T-helper 17 cell (primary cell): ENCODE measurements around the gene SPTSSA. TPM values are rescaled to one million over a fixed set of nuclear protein-coding genes. Genes with fewer than 3 reads are reported as not detected.
A peak's percentile ranks its signal among the peaks of the same experiment; 100 is the strongest.

Experiments
- ATAC-seq: fragments of 150-1000 bp; cut with Tn5 transposase; 2 replicates; pipeline ENCODE4 v1.10.0; 2021; ENCODE audit warnings: mild to moderate bottlenecking, moderate library complexity
- DNase-seq, 3 donors: peaks; one replicate each; pipeline versions ENCODE4 v3.0.0 to v3.0.0-alpha.2; 2020 to 2021
- H3K9me3 ChIP-seq: one replicate; pipeline ENCODE4 v1.7.0; 2013; ENCODE audit warnings: low read length, mild to moderate bottlenecking; ENCODE audit not compliant: control insufficient read depth, poor library complexity, severe bottlenecking
- H3K27ac Mint-ChIP-seq: one replicate; pipeline ENCODE4 v1.8.0; 2022; ENCODE audit warnings: mild to moderate bottlenecking, moderate library complexity, mixed read lengths
- H3K27me3 Mint-ChIP-seq: one replicate; pipeline ENCODE4 v1.8.0; 2022; ENCODE audit warnings: mixed read lengths
- H3K36me3 Mint-ChIP-seq: one replicate; pipeline ENCODE4 v1.8.0; 2022; ENCODE audit warnings: low read depth, mixed read lengths
- H3K4me1 Mint-ChIP-seq: one replicate; pipeline ENCODE4 v1.8.0; 2022; ENCODE audit warnings: mild to moderate bottlenecking, mixed read lengths
- H3K4me3 Mint-ChIP-seq: one replicate; pipeline ENCODE4 v1.8.0; 2022; ENCODE audit warnings: mild to moderate bottlenecking, moderate library complexity, mixed read lengths
- total RNA-seq, 4 donors: library from RNA in 2 of 4; stranded (reverse) in 2 of 4; gene quantifications; one replicate each; pipeline ENCODE4 v1.2.3 and lab custom pipeline; 2022 to 2026

SPTSSA gene
- total RNA-seq, 2 donors from 2014 or later, result 2.5 to 3.1 TPM

DNA sequence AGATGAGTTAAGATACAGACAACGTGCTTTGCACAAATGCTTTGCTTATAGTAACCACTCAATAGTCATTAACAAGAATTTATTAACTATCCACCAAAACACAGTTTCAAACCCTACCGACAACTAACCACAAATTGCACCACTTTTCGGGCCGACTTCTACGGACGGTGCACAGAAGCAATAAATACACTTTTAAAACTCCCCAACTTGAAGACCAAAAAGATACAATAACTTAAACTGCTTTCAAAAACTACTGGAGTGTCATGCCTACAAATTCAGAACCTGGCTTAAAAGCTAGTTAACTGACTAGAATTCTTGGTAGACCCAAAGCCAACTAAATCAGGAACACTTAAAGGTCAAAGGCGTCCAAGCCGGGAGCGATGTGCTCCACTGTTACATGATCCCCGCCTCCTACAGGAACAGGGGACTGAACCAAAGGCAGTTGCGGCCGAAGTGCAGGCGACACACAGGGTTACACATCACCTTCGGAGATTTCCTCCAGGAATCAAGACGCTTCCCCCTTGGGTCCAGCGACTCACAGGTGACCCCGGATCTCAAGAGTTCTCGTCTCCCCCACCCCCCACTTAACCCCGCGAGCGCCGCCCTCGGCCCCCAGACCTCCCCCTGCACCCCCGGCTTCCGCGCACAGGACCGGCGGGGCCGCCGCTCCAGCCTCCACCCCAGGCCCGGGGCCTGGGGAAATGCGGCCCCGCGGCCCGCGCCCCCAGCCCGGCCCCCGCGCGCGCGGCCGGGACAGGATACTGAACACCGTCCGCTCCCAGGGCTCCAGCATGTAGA lies 507 bp downstream of the SPTSSA start:
- ATAC-seq, result peak; percentile 9
- H3K36me3 Mint-ChIP-seq, result no peaks in the 10 kb centered on the region
- DNase-seq, result peak in 2 of 3 donors; percentile 12 to 13

DNA sequence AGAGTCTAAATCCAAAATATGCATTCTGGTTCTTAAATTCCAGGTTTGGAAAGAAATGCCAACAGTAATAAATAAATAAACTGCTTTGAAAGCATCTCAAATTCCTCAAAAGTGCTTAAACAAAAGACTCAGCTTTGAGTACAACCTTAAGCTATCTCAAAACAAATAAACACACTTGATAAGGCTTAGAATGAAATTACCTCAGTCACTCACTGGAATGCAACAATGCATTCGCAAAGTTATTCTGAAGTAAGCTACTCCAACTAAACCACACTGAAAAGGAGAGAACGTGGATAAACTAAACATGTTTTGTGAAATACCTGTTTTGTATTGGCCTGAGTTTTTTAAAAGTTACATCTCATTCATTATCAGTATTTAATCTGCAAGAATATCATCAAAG lies 1.2 kb downstream of the SPTSSA start:
- H3K4me1 Mint-ChIP-seq, result peaks cover 12% of the 10 kb centered on the region
- no peak for ATAC-seq
- no peaks in the 10 kb centered on the region for H3K27me3 Mint-ChIP-seq
- no peaks in the 10 kb centered on the region for H3K36me3 Mint-ChIP-seq
- peak overlapping the region; percentile 93 for H3K4me3 Mint-ChIP-seq
- peak overlapping the region; percentile 39 for H3K27ac Mint-ChIP-seq
- H3K9me3 ChIP-seq, result no peaks in the 10 kb centered on the region
- no peak for DNase-seq

More for the DNA sequence above, 507 bp downstream of the SPTSSA start:
- H3K9me3 ChIP-seq, result no peaks in the 10 kb centered on the region
- peak overlapping the region; percentile 39 for H3K27ac Mint-ChIP-seq
- peak overlapping the region; percentile 93 for H3K4me3 Mint-ChIP-seq
- no peaks in the 10 kb centered on the region for H3K27me3 Mint-ChIP-seq
- H3K4me1 Mint-ChIP-seq, result peaks cover 12% of the 10 kb centered on the region

DNA sequence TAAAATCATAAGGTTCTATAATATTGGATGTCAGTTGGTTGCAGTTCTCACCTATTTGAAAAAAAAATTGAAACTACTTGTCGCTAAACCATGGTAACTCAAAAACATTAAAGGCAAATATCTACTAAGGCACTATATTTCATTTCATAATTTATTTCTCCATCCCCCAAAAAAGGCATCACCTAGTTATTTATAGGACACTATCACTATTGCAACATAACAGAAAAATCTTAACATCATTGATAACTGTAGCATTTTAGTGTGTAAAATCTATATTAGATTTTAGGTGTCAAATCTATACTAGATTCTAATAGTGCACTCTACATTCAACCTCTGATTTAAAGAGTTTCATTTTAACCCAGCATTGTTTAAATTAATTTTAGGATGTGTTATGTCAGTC lies 1.7 kb downstream of the SPTSSA start:
- H3K27ac Mint-ChIP-seq, result peak overlapping the region; percentile 39
- no peaks in the 10 kb centered on the region for H3K9me3 ChIP-seq
- DNase-seq (no peak), ATAC-seq (no peak)
- peaks cover 12% of the 10 kb centered on the region for H3K4me1 Mint-ChIP-seq
- H3K27me3 Mint-ChIP-seq, result no peaks in the 10 kb centered on the region
- no peak overlapping the region for H3K4me3 Mint-ChIP-seq
- H3K36me3 Mint-ChIP-seq, result no peaks in the 10 kb centered on the region

DNA sequence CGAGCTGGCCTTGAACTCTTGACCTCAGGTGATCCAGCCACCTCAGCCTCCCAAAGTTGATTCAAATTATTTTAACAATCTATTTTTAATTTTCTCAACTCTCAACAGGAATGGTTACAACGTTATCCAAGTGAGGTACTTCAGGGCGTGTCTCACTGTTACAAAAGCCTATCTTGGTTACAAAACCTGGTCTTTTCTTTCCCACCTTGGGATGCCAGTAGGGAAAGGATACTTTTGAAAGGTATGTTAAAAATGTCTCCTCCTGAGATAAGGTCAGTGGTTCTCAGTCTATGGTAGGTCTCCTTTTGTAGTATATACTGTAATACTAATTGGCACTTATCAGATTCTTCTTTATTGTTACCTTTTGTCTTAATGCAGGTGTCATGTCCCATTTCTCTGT lies 4.9 kb downstream of the SPTSSA start:
- Mint-ChIP-seq H3K4me1 (peaks cover 7% of the 10 kb centered on the region), H3K27me3 (no peaks in the 10 kb centered on the region), H3K27ac (no peak overlapping the region), H3K36me3 (no peaks in the 10 kb centered on the region), H3K4me3 (no peak overlapping the region)
- H3K9me3 ChIP-seq, result no peaks in the 10 kb centered on the region
- no peak for DNase-seq
- no peak for ATAC-seq

DNA sequence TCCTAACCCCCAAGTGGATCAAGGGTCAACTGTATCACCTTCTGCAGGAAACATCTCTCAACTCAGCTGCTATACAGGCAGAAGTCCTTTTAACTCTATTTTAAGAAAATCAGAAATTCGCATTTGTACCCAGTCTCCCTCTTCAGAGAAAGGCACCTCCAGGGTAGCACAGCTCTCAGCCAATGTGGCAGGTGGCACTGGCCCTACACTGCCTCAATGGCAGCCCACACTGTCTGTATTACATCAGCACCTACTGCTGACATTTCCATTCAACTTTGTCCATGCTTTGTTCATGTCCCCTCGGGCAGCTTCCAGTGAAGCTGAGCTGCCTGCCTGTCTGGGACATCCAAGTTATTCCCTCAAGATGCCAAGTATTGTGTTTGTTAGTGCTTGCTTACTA lies 8.8 kb downstream of the SPTSSA start:
- DNase-seq (no peak), ATAC-seq (no peak)
- Mint-ChIP-seq H3K4me3 (no peak overlapping the region), H3K27me3 (no peaks in the 10 kb centered on the region), H3K27ac (no peak overlapping the region), H3K4me1 (no peaks in the 10 kb centered on the region), H3K36me3 (no peaks in the 10 kb centered on the region)
- H3K9me3 ChIP-seq, result no peaks in the 10 kb centered on the region

DNA sequence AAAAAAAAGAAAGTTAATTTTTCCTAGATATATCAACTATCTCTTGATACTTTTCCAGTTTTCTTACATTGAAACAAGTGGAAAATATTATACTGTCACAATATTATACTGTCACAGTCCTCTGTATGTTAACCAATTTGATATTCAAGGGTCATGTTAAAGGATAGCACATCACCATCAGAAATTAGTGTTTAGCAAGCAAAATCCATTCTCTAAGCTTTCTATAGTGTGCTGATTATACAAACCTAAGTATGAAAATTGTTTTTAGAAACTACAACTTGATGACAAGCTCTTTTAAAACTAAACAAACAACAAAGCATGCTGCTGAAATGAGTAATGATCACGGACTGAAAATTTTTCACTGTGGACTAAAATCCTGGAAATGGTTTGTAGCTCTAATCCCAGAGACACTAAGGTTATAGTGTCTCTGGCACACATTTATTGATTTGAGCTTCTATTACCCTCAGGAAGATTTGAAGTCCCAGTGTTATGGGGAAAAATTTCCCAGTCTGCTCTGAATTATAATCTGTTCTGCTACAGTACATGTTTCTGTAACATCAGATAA lies 9.7 kb downstream of the SPTSSA start:
- no peak overlapping the region for H3K27ac Mint-ChIP-seq
- DNase-seq (no peak), ATAC-seq (no peak)
- H3K27me3 Mint-ChIP-seq, result no peaks in the 10 kb centered on the region
- H3K9me3 ChIP-seq, result no peaks in the 10 kb centered on the region
- H3K4me3 Mint-ChIP-seq, result no peak overlapping the region
- H3K4me1 Mint-ChIP-seq, result no peaks in the 10 kb centered on the region
- no peaks in the 10 kb centered on the region for H3K36me3 Mint-ChIP-seq

DNA sequence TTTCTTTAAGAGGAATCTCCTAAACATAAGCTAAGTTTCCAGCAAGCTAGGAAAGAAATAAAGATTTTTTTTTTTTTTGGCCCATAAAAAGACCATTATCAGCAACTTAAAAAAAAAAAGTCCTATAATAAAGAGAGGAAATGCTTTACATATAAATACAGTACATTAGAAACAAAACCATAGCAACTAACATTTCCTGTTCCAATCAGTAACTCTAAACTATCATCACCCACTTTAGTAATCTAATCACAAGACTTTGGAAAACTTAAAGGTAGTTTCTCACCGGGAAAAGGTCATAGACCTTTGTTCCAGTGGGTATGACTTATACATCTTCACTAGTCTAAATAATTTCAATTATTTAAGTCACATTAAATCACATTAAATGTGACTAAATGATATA lies 11.1 kb downstream of the SPTSSA start:
- no peak overlapping the region for H3K4me3 Mint-ChIP-seq
- H3K4me1 Mint-ChIP-seq, result no peaks in the 10 kb centered on the region
- no peak overlapping the region for H3K27ac Mint-ChIP-seq
- no peaks in the 10 kb centered on the region for H3K27me3 Mint-ChIP-seq
- H3K36me3 Mint-ChIP-seq, result no peaks in the 10 kb centered on the region
- H3K9me3 ChIP-seq, result no peaks in the 10 kb centered on the region
- no peak for DNase-seq
- ATAC-seq, result no peak

DNA sequence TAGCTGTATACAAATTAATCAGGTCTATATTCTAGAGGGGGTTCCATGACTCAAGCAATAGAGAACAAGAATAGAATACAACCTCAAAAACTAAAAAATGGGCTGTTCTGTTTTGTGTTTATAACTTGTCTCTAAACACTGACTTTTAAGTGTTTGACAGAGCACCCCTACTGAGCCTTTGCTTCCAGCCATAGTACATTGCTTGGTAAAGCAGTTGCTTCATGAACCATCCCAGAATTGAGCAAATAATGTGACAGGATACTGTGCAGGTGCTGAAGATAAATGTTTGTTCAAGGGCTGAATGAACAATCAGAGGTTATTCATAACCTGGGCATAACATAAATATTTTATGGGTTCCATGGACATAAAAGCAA lies 11.5 kb downstream of the SPTSSA start:
- H3K9me3 ChIP-seq, result no peaks in the 10 kb centered on the region
- H3K27ac Mint-ChIP-seq, result no peak overlapping the region
- H3K4me3 Mint-ChIP-seq, result no peak overlapping the region
- H3K4me1 Mint-ChIP-seq, result no peaks in the 10 kb centered on the region
- DNase-seq (no peak), ATAC-seq (no peak)
- no peaks in the 10 kb centered on the region for H3K36me3 Mint-ChIP-seq
- H3K27me3 Mint-ChIP-seq, result no peaks in the 10 kb centered on the region

DNA sequence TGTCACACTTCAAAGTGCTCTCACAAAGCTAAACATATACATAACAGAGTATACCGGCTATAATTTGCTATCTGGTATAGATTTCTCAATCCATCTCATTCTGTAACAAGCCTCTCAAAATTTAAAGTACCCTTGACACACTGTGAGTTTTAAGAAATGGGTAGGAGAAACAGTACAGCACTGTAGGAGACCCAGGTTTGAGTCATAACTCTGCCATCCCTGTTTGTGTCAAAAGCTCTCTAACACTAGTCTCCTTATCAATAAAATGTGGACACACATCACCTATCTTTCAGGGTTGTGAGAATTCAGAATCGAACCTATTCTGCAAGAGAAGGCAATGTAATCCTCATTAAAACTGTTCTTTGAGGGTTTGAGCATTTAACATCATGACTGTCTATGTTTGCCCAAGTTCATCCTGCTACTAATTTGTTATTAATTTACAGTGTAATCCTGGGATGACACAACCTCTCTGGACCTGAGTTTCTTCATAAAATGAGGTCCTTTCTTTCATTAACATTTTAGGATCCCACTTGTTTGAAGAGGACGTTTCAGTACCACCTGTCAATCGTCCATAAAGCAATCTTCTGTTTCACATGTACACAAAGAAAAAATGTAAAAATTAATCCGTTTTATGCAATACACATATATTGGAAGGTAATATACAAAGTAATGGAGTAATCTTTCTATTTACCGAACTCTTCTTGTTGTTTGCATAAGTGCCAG lies 12.1 kb downstream of the SPTSSA start:
- Mint-ChIP-seq H3K27me3 (no peaks in the 10 kb centered on the region), H3K27ac (no peak overlapping the region), H3K4me3 (no peak overlapping the region), H3K4me1 (no peaks in the 10 kb centered on the region), H3K36me3 (no peaks in the 10 kb centered on the region)
- ATAC-seq (no peak), DNase-seq (no peak)
- H3K9me3 ChIP-seq, result no peaks in the 10 kb centered on the region

DNA sequence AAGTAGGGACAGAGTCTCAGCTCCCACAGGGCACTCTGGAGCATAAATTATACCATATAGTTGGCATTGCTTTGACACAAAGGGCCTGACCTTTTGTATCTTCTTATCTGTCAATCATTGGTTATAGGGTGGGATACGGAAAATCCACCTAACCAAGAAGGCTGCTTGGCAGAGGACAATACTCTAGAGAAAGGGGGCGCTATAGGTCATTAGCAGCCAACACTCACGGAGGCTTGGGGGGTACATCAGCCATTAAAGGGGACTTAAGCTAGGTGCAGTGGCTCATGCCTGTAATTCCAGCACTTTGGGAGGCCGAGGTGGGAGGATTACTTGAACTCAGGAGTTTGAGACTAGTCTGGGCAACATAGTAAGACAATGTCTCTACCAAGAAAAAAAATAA lies 22.9 kb downstream of the SPTSSA start:
- ATAC-seq (no peak), DNase-seq (no peak)
- no peak overlapping the region for H3K4me3 Mint-ChIP-seq
- no peaks in the 10 kb centered on the region for H3K9me3 ChIP-seq
- H3K27ac Mint-ChIP-seq, result no peak overlapping the region
- H3K4me1 Mint-ChIP-seq, result peaks cover 4% of the 10 kb centered on the region
- no peaks in the 10 kb centered on the region for H3K27me3 Mint-ChIP-seq
- H3K36me3 Mint-ChIP-seq, result no peaks in the 10 kb centered on the region

DNA sequence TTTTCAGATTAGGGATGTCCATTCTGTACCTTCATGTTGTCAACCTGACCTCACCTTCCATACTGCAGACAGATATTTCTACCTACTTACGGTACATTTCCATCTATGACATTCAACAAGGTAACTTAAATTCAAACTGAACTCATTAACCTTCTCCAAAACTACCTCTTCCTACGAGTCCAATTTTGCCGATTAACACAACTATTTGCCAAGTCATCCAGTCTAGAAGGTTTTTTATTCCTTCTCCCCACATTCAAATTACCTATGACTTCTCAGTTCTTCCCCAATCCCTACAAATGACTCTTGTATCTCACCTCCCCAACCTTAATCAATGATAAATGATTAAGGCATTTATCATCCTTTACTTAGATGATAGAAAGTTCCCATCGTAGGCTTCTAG lies 23.6 kb downstream of the SPTSSA start:
- Mint-ChIP-seq H3K27ac (no peak overlapping the region), H3K4me1 (peaks cover 4% of the 10 kb centered on the region), H3K4me3 (no peak overlapping the region), H3K27me3 (no peaks in the 10 kb centered on the region), H3K36me3 (no peaks in the 10 kb centered on the region)
- no peak for DNase-seq
- H3K9me3 ChIP-seq, result no peaks in the 10 kb centered on the region
- ATAC-seq, result no peak

DNA sequence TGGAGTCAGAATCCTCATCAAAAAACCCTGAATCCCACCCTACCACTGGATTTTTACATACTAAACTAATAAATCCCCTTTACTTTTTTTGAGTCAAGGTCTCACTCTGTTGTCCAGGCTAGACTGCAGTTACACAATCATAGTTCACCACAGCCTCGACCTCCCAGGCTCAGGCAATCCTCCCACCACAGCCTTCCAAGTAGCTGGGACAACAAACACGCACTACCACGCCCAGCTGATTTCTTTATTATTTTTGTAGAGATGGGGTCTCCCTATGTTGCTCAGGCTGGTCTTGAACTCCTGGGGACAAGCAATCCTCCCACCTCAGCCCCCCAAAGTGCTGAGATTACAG lies 24.3 kb downstream of the SPTSSA start:
- Mint-ChIP-seq H3K4me1 (peaks cover 4% of the 10 kb centered on the region), H3K36me3 (no peaks in the 10 kb centered on the region), H3K27me3 (no peaks in the 10 kb centered on the region), H3K4me3 (no peak overlapping the region), H3K27ac (no peak overlapping the region)
- no peak for DNase-seq
- ATAC-seq, result no peak
- no peaks in the 10 kb centered on the region for H3K9me3 ChIP-seq

DNA sequence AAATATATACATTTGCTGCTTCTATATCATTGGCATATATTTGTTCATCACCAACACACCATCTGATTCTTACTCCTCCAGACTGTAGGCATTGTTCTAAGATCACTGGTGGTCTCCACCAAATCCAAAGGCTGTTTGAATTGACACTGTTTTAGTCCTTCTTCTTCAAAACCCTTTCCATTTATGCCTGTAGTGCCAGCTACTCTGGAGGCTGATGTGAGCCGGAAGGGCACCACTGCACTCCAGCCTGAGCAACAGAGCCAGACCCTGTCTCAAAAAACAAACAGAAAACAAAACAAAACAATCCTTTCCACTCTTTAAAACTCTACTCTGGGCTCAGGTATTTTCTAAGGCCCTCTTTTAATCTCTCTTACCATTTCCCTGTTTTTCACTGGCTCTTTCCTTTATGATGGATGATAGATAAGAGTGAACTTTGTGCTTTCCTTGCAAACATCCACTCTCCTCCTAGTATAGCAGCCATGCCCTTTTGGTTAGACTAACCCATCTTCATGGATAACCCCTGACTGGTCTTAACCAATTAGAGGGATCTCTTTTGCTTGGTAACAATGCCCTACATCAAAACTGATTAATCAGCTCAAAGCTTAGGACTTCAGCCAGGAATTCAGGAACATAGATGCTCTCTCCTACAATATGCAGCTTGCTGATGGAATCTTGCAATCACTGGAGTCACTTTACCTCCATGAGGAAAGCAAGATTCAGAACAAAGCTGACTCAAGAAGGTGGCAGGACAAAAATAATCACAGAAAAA lies 24.9 kb downstream of the SPTSSA start:
- no peak for DNase-seq
- Mint-ChIP-seq H3K27ac (no peak overlapping the region), H3K4me1 (peaks cover 4% of the 10 kb centered on the region), H3K36me3 (no peaks in the 10 kb centered on the region), H3K4me3 (no peak overlapping the region), H3K27me3 (no peaks in the 10 kb centered on the region)
- ATAC-seq, result no peak
- H3K9me3 ChIP-seq, result no peaks in the 10 kb centered on the region
